Astrocyte (in vitro differentiated cells and primary cell): ENCODE data around the gene KLRC1.

ENCODE experiments used
- EZH2 ChIP-seq: IDR thresholded peaks from 2 replicates; pipeline ENCODE4 v1.6.1; 2012; ENCODE audit warnings: mild to moderate bottlenecking, low read length, inconsistent platforms; ENCODE audit not compliant: insufficient read depth
- TF ChIP-seq, protein P1 (sequence below): IDR thresholded peaks from 2 replicates; pipeline ENCODE4 v1.5.1; 2011; ENCODE audit warnings: low read depth, mild to moderate bottlenecking, inconsistent platforms, low read length, moderate library complexity; ENCODE audit not compliant: insufficient read depth

GRCh38 chr12:10405294-10405693 is 47.9 kb downstream of the KLRC1 start:
- TF ChIP-seq EZH2: no peak
- TF ChIP-seq, protein P1, sequence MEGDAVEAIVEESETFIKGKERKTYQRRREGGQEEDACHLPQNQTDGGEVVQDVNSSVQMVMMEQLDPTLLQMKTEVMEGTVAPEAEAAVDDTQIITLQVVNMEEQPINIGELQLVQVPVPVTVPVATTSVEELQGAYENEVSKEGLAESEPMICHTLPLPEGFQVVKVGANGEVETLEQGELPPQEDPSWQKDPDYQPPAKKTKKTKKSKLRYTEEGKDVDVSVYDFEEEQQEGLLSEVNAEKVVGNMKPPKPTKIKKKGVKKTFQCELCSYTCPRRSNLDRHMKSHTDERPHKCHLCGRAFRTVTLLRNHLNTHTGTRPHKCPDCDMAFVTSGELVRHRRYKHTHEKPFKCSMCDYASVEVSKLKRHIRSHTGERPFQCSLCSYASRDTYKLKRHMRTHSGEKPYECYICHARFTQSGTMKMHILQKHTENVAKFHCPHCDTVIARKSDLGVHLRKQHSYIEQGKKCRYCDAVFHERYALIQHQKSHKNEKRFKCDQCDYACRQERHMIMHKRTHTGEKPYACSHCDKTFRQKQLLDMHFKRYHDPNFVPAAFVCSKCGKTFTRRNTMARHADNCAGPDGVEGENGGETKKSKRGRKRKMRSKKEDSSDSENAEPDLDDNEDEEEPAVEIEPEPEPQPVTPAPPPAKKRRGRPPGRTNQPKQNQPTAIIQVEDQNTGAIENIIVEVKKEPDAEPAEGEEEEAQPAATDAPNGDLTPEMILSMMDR: no peak
